C4-2B (cell line): Measurements from ENCODE around the gene SMOC2.

Source experiments
- ZFX ChIP-seq: fragments of 450-650 bp; IDR thresholded peaks from 2 replicates; pipeline ENCODE4 v1.6.1; 2017
- TF ChIP-seq, protein P1 (sequence below): fragments of 450-650 bp; conservative IDR thresholded peaks from 2 replicates; pipeline ENCODE4 v1.5.1; 2017; ENCODE audit warnings: mild to moderate bottlenecking

DNA sequence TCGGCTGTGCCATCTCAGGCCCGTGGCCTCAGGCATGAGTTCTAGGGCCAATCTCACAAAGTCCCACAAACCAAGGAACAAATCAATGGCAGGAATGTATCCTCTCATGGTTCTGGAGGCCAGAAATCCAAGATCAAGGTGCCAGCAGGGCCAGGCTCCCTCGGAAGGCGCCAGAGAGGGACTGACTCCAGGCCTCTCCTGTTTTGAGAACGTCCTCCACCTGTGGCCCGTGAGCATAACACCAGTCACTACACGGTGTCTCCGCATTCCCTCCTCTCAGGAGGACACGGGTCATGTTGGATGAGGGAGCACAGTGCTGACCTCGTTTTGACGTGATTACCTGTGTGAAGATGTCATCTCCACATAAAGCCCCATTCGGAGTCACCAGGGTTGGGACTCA is 45.0 kb upstream of the SMOC2 start:
- TF ChIP-seq, protein P1, sequence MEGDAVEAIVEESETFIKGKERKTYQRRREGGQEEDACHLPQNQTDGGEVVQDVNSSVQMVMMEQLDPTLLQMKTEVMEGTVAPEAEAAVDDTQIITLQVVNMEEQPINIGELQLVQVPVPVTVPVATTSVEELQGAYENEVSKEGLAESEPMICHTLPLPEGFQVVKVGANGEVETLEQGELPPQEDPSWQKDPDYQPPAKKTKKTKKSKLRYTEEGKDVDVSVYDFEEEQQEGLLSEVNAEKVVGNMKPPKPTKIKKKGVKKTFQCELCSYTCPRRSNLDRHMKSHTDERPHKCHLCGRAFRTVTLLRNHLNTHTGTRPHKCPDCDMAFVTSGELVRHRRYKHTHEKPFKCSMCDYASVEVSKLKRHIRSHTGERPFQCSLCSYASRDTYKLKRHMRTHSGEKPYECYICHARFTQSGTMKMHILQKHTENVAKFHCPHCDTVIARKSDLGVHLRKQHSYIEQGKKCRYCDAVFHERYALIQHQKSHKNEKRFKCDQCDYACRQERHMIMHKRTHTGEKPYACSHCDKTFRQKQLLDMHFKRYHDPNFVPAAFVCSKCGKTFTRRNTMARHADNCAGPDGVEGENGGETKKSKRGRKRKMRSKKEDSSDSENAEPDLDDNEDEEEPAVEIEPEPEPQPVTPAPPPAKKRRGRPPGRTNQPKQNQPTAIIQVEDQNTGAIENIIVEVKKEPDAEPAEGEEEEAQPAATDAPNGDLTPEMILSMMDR, result no peak
- no peak for TF ChIP-seq ZFX
